CD14-positive monocyte (primary cell): ENCODE results near the gene ZNF782. TPM values are rescaled to one million over a fixed set of nuclear protein-coding genes. Genes with fewer than 3 reads are reported as not detected.

Experiments
- DNase-seq, 3 donors: peaks; one replicate each; pipeline ENCODE4 v3.0.0-alpha.2; 2011 to 2022
- H2AFZ ChIP-seq: 2 replicates; pipeline ENCODE4 v1.6.0; 2012; ENCODE audit warnings: mild to moderate bottlenecking, low read depth, low read length, inconsistent platforms; ENCODE audit not compliant: insufficient read depth, poor library complexity, severe bottlenecking
- H3K27ac ChIP-seq, 2 donors: 1 replicate in 1 of 2; 2 replicates in 1 of 2; pipeline ENCODE4 v1.5.1; 2012 to 2013; ENCODE audit warnings: low read length in 2 of 2, control low read depth in 1 of 2, inconsistent platforms in 1 of 2, low read depth in 1 of 2, mild to moderate bottlenecking in 1 of 2
- H3K27me3 ChIP-seq, 2 donors: one replicate each; pipeline versions ENCODE4 v1.6.0 to v1.6.1; 2011 to 2013; ENCODE audit warnings: low read length in 2 of 2; ENCODE audit not compliant: control insufficient read depth in 2 of 2, insufficient read depth in 2 of 2
- H3K36me3 ChIP-seq, 2 donors: replicated peaks in 1 of 2; 1 replicate in 1 of 2; 2 replicates in 1 of 2; pipeline versions ENCODE4 v1.5.1 to v1.6.1; 2012 to 2013; ENCODE audit warnings: low read length in 2 of 2, control low read depth in 1 of 2, inconsistent platforms in 1 of 2, mild to moderate bottlenecking in 1 of 2; ENCODE audit not compliant: insufficient read depth in 2 of 2, control insufficient read depth in 1 of 2
- H3K4me1 ChIP-seq, 2 donors: 1 replicate in 1 of 2; 2 replicates in 1 of 2; pipeline versions ENCODE4 v1.5.1 to v1.6.1; 2012 to 2013; ENCODE audit warnings: low read length in 2 of 2, control low read depth in 1 of 2, inconsistent platforms in 1 of 2, mild to moderate bottlenecking in 1 of 2, moderate library complexity in 1 of 2; ENCODE audit not compliant: insufficient read depth in 2 of 2, control insufficient read depth in 1 of 2
- H3K4me2 ChIP-seq: replicated peaks from 2 replicates; pipeline ENCODE3; 2012; ENCODE audit warnings: low read length, moderate library complexity, mild to moderate bottlenecking; ENCODE audit not compliant: poor library complexity, severe bottlenecking; ENCODE audit errors: extremely low read depth
- H3K4me3 ChIP-seq, 3 experiments: fragments of 200-600 bp in 1 of 3; sonication (generic) in 1 of 3; replicated peaks in 1 of 3; 1 replicate in 2 of 3; 2 replicates in 1 of 3; pipeline ENCODE4 v1.5.1; 2011 to 2013; ENCODE audit warnings: low read length in 3 of 3, mild to moderate bottlenecking in 3 of 3, control low read depth in 2 of 3, low read depth in 2 of 3, inconsistent platforms in 1 of 3, moderate library complexity in 1 of 3
- H3K79me2 ChIP-seq: 2 replicates; pipeline ENCODE4 v1.6.0; 2012; ENCODE audit warnings: mild to moderate bottlenecking, control low read depth, inconsistent platforms, low read length, moderate library complexity; ENCODE audit not compliant: insufficient read depth
- H3K9ac ChIP-seq: 2 replicates; pipeline ENCODE4 v1.6.0; 2017; ENCODE audit warnings: low read length, mild to moderate bottlenecking; ENCODE audit not compliant: insufficient read depth, poor library complexity, severe bottlenecking
- H3K9me3 ChIP-seq, 2 donors: replicated peaks in 1 of 2; 1 replicate in 1 of 2; 2 replicates in 1 of 2; pipeline versions ENCODE4 v1.5.1 to v1.6.1; 2012 to 2013; ENCODE audit warnings: low read length in 2 of 2, control low read depth in 1 of 2; ENCODE audit not compliant: control insufficient read depth in 1 of 2, insufficient read depth in 1 of 2
- H4K20me1 ChIP-seq: 2 replicates; pipeline ENCODE4 v1.6.0; 2012; ENCODE audit warnings: mild to moderate bottlenecking, low read length, control low read depth, moderate library complexity; ENCODE audit not compliant: insufficient read depth
- H3K27ac Mint-ChIP-seq, 7 donors: one replicate each; pipeline ENCODE4 v1.8.0; 2020; ENCODE audit warnings: mild to moderate bottlenecking in 7 of 7, mixed read lengths in 7 of 7, moderate library complexity in 6 of 7, inconsistent platforms in 2 of 7
- H3K27me3 Mint-ChIP-seq, 3 donors: one replicate each; pipeline ENCODE4 v1.8.0; 2021 to 2022; ENCODE audit warnings: low read depth in 3 of 3, mild to moderate bottlenecking in 3 of 3, mixed read lengths in 3 of 3, moderate library complexity in 3 of 3, inconsistent platforms in 1 of 3
- H3K36me3 Mint-ChIP-seq, 2 donors: one replicate each; pipeline ENCODE4 v1.8.0; 2020; ENCODE audit warnings: mixed read lengths in 2 of 2, inconsistent platforms in 1 of 2, mild to moderate bottlenecking in 1 of 2
- H3K4me1 Mint-ChIP-seq: one replicate; pipeline ENCODE4 v1.8.0; 2020; ENCODE audit warnings: mild to moderate bottlenecking, mixed read lengths
- H3K4me3 Mint-ChIP-seq, 2 donors: one replicate each; pipeline ENCODE4 v1.8.0; 2020; ENCODE audit warnings: mild to moderate bottlenecking in 2 of 2, mixed read lengths in 2 of 2, moderate library complexity in 1 of 2
- H3K9me3 Mint-ChIP-seq, 7 donors: one replicate each; pipeline ENCODE4 v1.8.0; 2020 to 2022; ENCODE audit warnings: mixed read lengths in 7 of 7, mild to moderate bottlenecking in 6 of 7, moderate library complexity in 6 of 7, inconsistent platforms in 2 of 7
- WGBS: methylation state at CpG from one replicate; pipeline ENCODE4 v1.1.5; 2013; ENCODE audit warnings: missing lambda C conversion rate; ENCODE audit not compliant: insufficient coverage; 5-methylcytosine and 5-hydroxymethylcytosine counted together
- intact Hi-C, 2 donors: fragments of 100-400 bp; cut with micrococcal nuclease; formaldehyde crosslinking; loops; one replicate each; pipeline versions ENCODE4 v1.15.0 to v1.15.1; 2023
- polyA plus RNA-seq, 3 donors: library from polyadenylated mRNA; depleted of rRNA in 1 of 3; unstranded in 2 of 3; stranded (reverse) in 1 of 3; fragments of 300-500 nt in 2 of 3; fragments of >200 nt in 1 of 3; fragmentation: Illumina TruSeq in 2 of 3; gene quantifications; 1 replicate in 2 of 3; 2 replicates in 1 of 3; pipeline ENCODE4 v1.2.3, GENCODE V29; 2012 to 2021
- TF ChIP-seq, protein P1 (sequence below): fragments of 200-600 bp; IDR thresholded peaks from one replicate; pipeline ENCODE4 v1.8.0; 2022; ENCODE audit warnings: antibody characterized with exemption, mild to moderate bottlenecking

ZNF782 gene
- polyA plus RNA-seq, 3 donors = 1.1 to 1.3 (median 1.1) TPM

DNA sequence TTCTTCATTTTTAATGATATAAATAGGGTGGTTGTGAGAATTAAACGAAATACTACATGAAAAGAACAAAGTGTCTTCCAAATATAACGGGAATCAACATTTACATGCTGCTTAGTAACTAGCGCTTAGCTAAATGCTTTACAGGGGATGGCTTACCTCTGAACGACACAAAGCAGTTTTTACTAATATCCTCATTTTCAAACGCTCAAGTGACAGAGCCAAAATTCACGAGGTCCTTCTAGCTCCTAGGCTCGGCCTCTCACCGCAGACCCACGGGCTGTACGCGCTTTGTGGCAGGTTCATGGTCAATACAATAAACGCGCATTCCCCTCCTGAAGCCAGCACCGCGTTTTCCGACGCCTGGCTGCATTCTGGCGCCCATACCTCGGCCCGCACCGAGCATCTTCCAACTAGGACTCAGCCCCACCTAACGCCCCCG, 76.9 kb downstream of the ZNF782 start:
- Histone ChIP-seq H3K4me3 (peak overlapping the region; percentile 57 to 93 (median 67)), H3K27me3 (no peaks in the 10 kb centered on the region), H4K20me1 (no peaks in the 10 kb centered on the region), H3K4me1 (peaks cover 11 to 17% of the 10 kb centered on the region in 2 donors), H3K4me2 (peak overlapping the region; percentile 94), H3K79me2 (peaks cover 9% of the 10 kb centered on the region), H2AFZ (peak overlapping the region; percentile 88), H3K9ac (peak overlapping the region; percentile 80), H3K27ac (peak overlapping the region in 1 of 2 donors; percentile 86), H3K36me3 (peaks cover 22 to 35% of the 10 kb centered on the region in 2 donors), H3K9me3 (no peaks in the 10 kb centered on the region)
- 5% methylated on average over 21 of the region's 23 CpGs for WGBS
- TF ChIP-seq, protein P1, sequence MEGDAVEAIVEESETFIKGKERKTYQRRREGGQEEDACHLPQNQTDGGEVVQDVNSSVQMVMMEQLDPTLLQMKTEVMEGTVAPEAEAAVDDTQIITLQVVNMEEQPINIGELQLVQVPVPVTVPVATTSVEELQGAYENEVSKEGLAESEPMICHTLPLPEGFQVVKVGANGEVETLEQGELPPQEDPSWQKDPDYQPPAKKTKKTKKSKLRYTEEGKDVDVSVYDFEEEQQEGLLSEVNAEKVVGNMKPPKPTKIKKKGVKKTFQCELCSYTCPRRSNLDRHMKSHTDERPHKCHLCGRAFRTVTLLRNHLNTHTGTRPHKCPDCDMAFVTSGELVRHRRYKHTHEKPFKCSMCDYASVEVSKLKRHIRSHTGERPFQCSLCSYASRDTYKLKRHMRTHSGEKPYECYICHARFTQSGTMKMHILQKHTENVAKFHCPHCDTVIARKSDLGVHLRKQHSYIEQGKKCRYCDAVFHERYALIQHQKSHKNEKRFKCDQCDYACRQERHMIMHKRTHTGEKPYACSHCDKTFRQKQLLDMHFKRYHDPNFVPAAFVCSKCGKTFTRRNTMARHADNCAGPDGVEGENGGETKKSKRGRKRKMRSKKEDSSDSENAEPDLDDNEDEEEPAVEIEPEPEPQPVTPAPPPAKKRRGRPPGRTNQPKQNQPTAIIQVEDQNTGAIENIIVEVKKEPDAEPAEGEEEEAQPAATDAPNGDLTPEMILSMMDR = no peak
- peaks cover 21% of the 10 kb centered on the region for H3K4me1 Mint-ChIP-seq
- H3K27ac Mint-ChIP-seq = peak overlapping the region in 5 of 7 donors; percentile 35 to 92 (median 67)
- intact Hi-C loops = no loop called here
- H3K9me3 Mint-ChIP-seq = peaks cover 8 to 27% (median 15%) of the 10 kb centered on the region in 7 donors
- no peaks in the 10 kb centered on the region for H3K27me3 Mint-ChIP-seq
- H3K36me3 Mint-ChIP-seq = peaks cover 29 to 33% of the 10 kb centered on the region in 2 donors
- no peak for DNase-seq
- peak overlapping the region; percentile 96 to 100 for H3K4me3 Mint-ChIP-seq

DNA sequence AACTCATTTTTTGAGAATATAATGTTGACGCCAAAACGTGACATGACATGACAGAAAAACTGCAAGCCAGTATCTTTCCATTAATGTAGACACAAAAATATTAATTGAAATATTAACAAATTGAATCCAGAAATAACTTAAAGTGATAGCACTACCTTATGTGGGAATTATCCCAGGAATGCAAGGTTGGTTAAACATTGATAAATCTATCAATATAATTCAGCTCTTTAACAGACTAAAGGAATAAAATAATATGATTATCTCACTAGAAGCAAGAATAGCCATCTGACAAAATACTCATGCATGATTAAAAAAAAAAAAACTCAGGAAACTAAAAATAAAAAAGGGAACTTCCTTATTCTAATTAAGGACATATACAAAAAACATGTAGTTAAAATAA, 83.2 kb downstream of the ZNF782 start:
- Histone ChIP-seq H3K4me2 (no peak overlapping the region), H2AFZ (no peak overlapping the region), H3K4me1 (no peaks in the 10 kb centered on the region), H3K9me3 (peaks cover 17 to 59% of the 10 kb centered on the region in 2 donors), H4K20me1 (no peaks in the 10 kb centered on the region), H3K36me3 (peaks cover 27 to 96% of the 10 kb centered on the region in 2 donors), H3K79me2 (no peaks in the 10 kb centered on the region), H3K4me3 (no peak overlapping the region), H3K9ac (no peak overlapping the region), H3K27me3 (no peaks in the 10 kb centered on the region), H3K27ac (no peak overlapping the region)
- H3K27me3 Mint-ChIP-seq = no peaks in the 10 kb centered on the region
- H3K4me1 Mint-ChIP-seq = no peaks in the 10 kb centered on the region
- peaks cover 22 to 66% (median 47%) of the 10 kb centered on the region in 7 donors for H3K9me3 Mint-ChIP-seq
- no peak overlapping the region for H3K27ac Mint-ChIP-seq
- WGBS = no CpG with 5 or more reads among the region's 2 CpGs
- H3K36me3 Mint-ChIP-seq = peaks cover 75 to 90% of the 10 kb centered on the region in 2 donors
- intact Hi-C loops = no loop called here
- no peak for DNase-seq
- H3K4me3 Mint-ChIP-seq = no peak overlapping the region
- TF ChIP-seq, protein P1 = no peak
